ENCODE measurements around the gene ITIH1. TPM values are rescaled to one million over a fixed set of nuclear protein-coding genes. Genes with fewer than 3 reads are reported as not detected.

The ITIH1 gene
- total RNA-seq, 1 experiment from 2014 or later: not detected

DNA sequence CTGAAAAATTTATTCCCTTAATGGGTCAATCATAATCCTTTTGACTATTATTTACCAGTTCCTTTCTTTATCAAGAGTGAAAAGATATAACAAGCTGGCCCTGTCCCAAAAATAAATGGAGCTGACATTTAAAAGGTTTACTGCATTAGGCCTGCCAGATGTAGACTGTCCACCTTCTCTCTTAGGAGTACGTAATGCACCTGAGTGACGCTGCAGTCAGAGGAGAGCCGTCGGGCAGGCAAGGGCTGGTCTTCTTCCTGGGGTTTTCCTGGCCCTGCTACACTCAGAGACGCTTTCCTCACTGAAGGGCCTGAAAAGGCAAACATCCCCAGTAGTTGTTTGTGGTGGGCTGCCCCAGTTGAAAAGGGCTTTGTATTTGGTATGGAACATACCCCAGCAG, 34.2 kb upstream of the ITIH1 start:
- H2BK20ac ChIP-seq (ENCODE audit: low read depth, low read length, poor library complexity, severe bottlenecking): no peak overlapping the region
- Mint-ChIP-seq H3K4me3 (no peak overlapping the region), H3K27ac (no peak overlapping the region; a peak in 1 of 7 replicates), H3K9me3 (no peaks in the 10 kb centered on the region; a peak in 1 of 5 replicates), H3K36me3 (ENCODE audit: insufficient read depth in 1 of 3, low read depth in 3 of 3) (peaks cover 31 to 80% (median 78%) of the 10 kb centered on the region in 3 experiments; a peak in 6 of 7 replicates), H3K4me1 (no peaks in the 10 kb centered on the region), H3K27me3 (ENCODE audit: low read depth) (no peaks in the 10 kb centered on the region)
- H2BK12ac ChIP-seq (ENCODE audit: insufficient read length, low read depth, low read length): no peak overlapping the region
- H3K18ac ChIP-seq (ENCODE audit: insufficient read length, low read depth, low read length): no peak overlapping the region
- no peak overlapping the region for H3K56ac ChIP-seq (ENCODE audit: insufficient read length, low read depth, low read length)
- no peak overlapping the region for H3K23ac ChIP-seq (ENCODE audit: insufficient read length, low read depth, low read length)
- no peak overlapping the region for H3K4me2 ChIP-seq (ENCODE audit: insufficient read depth, insufficient read length, low read length)
- no peaks in the 10 kb centered on the region for H3K27me3 ChIP-seq (ENCODE audit: insufficient read depth, low read length)
- H2BK5ac ChIP-seq (ENCODE audit: insufficient read length, low read length): no peak overlapping the region
- H3K79me2 ChIP-seq (ENCODE audit: insufficient read depth, low read length): no peaks in the 10 kb centered on the region
- no peak for DNase-seq
- H3K4me1 ChIP-seq (ENCODE audit: insufficient read depth, low read length): no peaks in the 10 kb centered on the region
- H2AK5ac ChIP-seq (ENCODE audit: insufficient read length, low read length): no peak overlapping the region
- H3K23me2 ChIP-seq (ENCODE audit: insufficient read length, low read depth, low read length, poor library complexity, severe bottlenecking): no peaks in the 10 kb centered on the region
- H2BK15ac ChIP-seq (ENCODE audit: low read depth, low read length): no peak overlapping the region
- H3K4ac ChIP-seq (ENCODE audit: low read depth, low read length): no peak overlapping the region
- TF ChIP-seq, protein P1, sequence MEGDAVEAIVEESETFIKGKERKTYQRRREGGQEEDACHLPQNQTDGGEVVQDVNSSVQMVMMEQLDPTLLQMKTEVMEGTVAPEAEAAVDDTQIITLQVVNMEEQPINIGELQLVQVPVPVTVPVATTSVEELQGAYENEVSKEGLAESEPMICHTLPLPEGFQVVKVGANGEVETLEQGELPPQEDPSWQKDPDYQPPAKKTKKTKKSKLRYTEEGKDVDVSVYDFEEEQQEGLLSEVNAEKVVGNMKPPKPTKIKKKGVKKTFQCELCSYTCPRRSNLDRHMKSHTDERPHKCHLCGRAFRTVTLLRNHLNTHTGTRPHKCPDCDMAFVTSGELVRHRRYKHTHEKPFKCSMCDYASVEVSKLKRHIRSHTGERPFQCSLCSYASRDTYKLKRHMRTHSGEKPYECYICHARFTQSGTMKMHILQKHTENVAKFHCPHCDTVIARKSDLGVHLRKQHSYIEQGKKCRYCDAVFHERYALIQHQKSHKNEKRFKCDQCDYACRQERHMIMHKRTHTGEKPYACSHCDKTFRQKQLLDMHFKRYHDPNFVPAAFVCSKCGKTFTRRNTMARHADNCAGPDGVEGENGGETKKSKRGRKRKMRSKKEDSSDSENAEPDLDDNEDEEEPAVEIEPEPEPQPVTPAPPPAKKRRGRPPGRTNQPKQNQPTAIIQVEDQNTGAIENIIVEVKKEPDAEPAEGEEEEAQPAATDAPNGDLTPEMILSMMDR (conservative IDR thresholded peaks at IDR 0.05): no peak
- H3K9ac ChIP-seq (ENCODE audit: extremely low read depth, insufficient read length, low read length): no peak overlapping the region
- no peaks in the 10 kb centered on the region for H3K79me1 ChIP-seq (ENCODE audit: insufficient read depth, low read depth, low read length, poor library complexity, severe bottlenecking)
- H4K91ac ChIP-seq (ENCODE audit: insufficient read length, low read depth, low read length): no peak overlapping the region
- no peak overlapping the region for H3K14ac ChIP-seq (ENCODE audit: insufficient read depth, low read length)
- H4K5ac ChIP-seq (ENCODE audit: insufficient read length, low read depth, low read length): no peak overlapping the region
- H3T11ph ChIP-seq (ENCODE audit: low read length): no peak overlapping the region
- H4K20me1 ChIP-seq (ENCODE audit: control insufficient read depth, insufficient read depth, insufficient read length): no peaks in the 10 kb centered on the region
- H2AFZ ChIP-seq (ENCODE audit: low read length): no peak overlapping the region
- no peak overlapping the region for H4K8ac ChIP-seq (replicated peaks; ENCODE audit: insufficient read length, low read depth, low read length)
- no peak overlapping the region for H2BK120ac ChIP-seq (ENCODE audit: low read depth, low read length, poor library complexity, severe bottlenecking)
- H3K27ac ChIP-seq (ENCODE audit: insufficient read length, low read depth, low read length): no peak overlapping the region
- WGBS (ENCODE audit: extremely low coverage, insufficient read length, low lambda C conversion rate): no CpG with 5 or more reads among the region's 5 CpGs
- no peaks in the 10 kb centered on the region for H3K9me3 ChIP-seq (ENCODE audit: control insufficient read depth, low read depth, low read length)
